IMR-90 (cell line): ENCODE measurements around the gene NAALAD2. TPM values are rescaled to one million over a fixed set of nuclear protein-coding genes. Genes with fewer than 3 reads are reported as not detected.

Source experiments
- ATAC-seq: fragments of 200-7000 bp; cut with Tn5 transposase; 2 replicates; pipeline ENCODE4 v1.9.1; 2020; ENCODE audit warnings: low read depth, mild to moderate bottlenecking, moderate library complexity
- BruUV-seq: library from RNA; stranded (reverse); fragments of 400-500 nt; replicated peaks from 2 replicates; lab custom pipeline; 2021; lab: Mats Ljungman, UMichigan
- CTCF ChIA-PET: fragments of 300-600 bp; formaldehyde crosslinking; extraction: SDS; loops from one replicate; lab custom pipeline; 2021; ENCODE audit warnings: antibody characterized with exemption; lab: Yijun Ruan, JAX
- POLR2A ChIA-PET: fragments of 300-600 bp; sonication (Branson Sonifier 250); formaldehyde crosslinking; loops from one replicate; lab custom pipeline; 2022; ENCODE audit warnings: antibody characterized with exemption; ENCODE audit not compliant: unreplicated experiment; lab: Charles Lee
- DNase-seq: peaks from one replicate; pipeline ENCODE4 v3.0.0; 2013
- H2AFZ ChIP-seq: replicated peaks from 2 replicates; pipeline ENCODE3; 2013; ENCODE audit warnings: low read length, mild to moderate bottlenecking; ENCODE audit not compliant: poor library complexity
- H2AK5ac ChIP-seq: 2 replicates; pipeline ENCODE4 v1.6.1; 2013; ENCODE audit warnings: low read depth, low read length, inconsistent platforms
- H2AK9ac ChIP-seq: replicated peaks from 2 replicates; pipeline ENCODE3; 2013; ENCODE audit warnings: mild to moderate bottlenecking, low read depth, low read length, moderate library complexity; ENCODE audit not compliant: poor library complexity
- H2BK120ac ChIP-seq: 2 replicates; pipeline ENCODE4 v1.6.1; 2013; ENCODE audit warnings: low read depth, low read length, inconsistent platforms
- H2BK15ac ChIP-seq: 3 replicates; pipeline ENCODE4 v1.6.1; 2013; ENCODE audit warnings: low read depth, low read length, inconsistent platforms
- H2BK20ac ChIP-seq: 2 replicates; pipeline ENCODE4 v1.6.1; 2013; ENCODE audit warnings: low read depth, mild to moderate bottlenecking, inconsistent platforms, low read length, moderate library complexity
- H2BK5ac ChIP-seq: 2 replicates; pipeline ENCODE4 v1.6.1; 2013; ENCODE audit warnings: mild to moderate bottlenecking, low read depth, low read length, inconsistent platforms; ENCODE audit not compliant: poor library complexity, severe bottlenecking
- H3K14ac ChIP-seq: replicated peaks from 2 replicates; pipeline ENCODE4 v1.6.1; 2013; ENCODE audit warnings: low read depth, low read length, inconsistent platforms
- H3K18ac ChIP-seq: 2 replicates; pipeline ENCODE4 v1.6.1; 2013; ENCODE audit warnings: low read depth, low read length, control low read depth
- H3K23ac ChIP-seq: 2 replicates; pipeline ENCODE4 v1.6.1; 2013; ENCODE audit warnings: low read depth, low read length, inconsistent platforms
- H3K27ac ChIP-seq: 2 replicates; pipeline ENCODE4 v1.5.1; 2013; ENCODE audit warnings: mild to moderate bottlenecking, control low read depth, low read length; ENCODE audit not compliant: insufficient read depth
- H3K27me3 ChIP-seq: 2 replicates; pipeline ENCODE4 v1.6.1; 2013; ENCODE audit warnings: low read length; ENCODE audit not compliant: control insufficient read depth, insufficient read depth
- H3K36me3 ChIP-seq: 2 replicates; pipeline ENCODE4 v1.6.1; 2013; ENCODE audit warnings: low read length, mixed read lengths; ENCODE audit not compliant: control insufficient read depth, insufficient read depth
- H3K4ac ChIP-seq: 2 replicates; pipeline ENCODE4 v1.6.1; 2013; ENCODE audit warnings: low read depth, low read length, inconsistent platforms
- H3K4me1 ChIP-seq: 2 replicates; pipeline ENCODE4 v1.6.1; 2013; ENCODE audit warnings: low read length, mixed read lengths; ENCODE audit not compliant: control insufficient read depth, insufficient read depth
- H3K4me2 ChIP-seq: 2 replicates; pipeline ENCODE4 v1.6.1; 2013; ENCODE audit warnings: low read depth, mild to moderate bottlenecking, control low read depth, low read length, moderate library complexity
- H3K4me3 ChIP-seq: 2 replicates; pipeline ENCODE4 v1.5.1; 2013; ENCODE audit warnings: low read depth, mild to moderate bottlenecking, control low read depth, low read length, moderate library complexity; ENCODE audit not compliant: insufficient read depth
- H3K56ac ChIP-seq: 2 replicates; pipeline ENCODE4 v1.6.1; 2013; ENCODE audit warnings: low read length, inconsistent platforms; ENCODE audit not compliant: insufficient read depth; ENCODE audit errors: extremely low read depth
- H3K79me1 ChIP-seq, 2 experiments: 2 replicates each; pipeline ENCODE4 v1.6.1; 2013; ENCODE audit warnings: low read length in 2 of 2, inconsistent platforms in 1 of 2, low read depth in 1 of 2
- H3K9ac ChIP-seq: 2 replicates; pipeline ENCODE4 v1.6.1; 2013; ENCODE audit warnings: low read depth, low read length, control low read depth
- H3K9me1 ChIP-seq: 2 replicates; pipeline ENCODE4 v1.6.1; 2013; ENCODE audit warnings: low read length, inconsistent platforms; ENCODE audit not compliant: insufficient read depth
- H3K9me3 ChIP-seq: 2 replicates; pipeline ENCODE4 v1.6.1; 2013; ENCODE audit warnings: low read length; ENCODE audit not compliant: control insufficient read depth, insufficient read depth
- H4K20me1 ChIP-seq: 2 replicates; pipeline ENCODE4 v1.6.1; 2013; ENCODE audit warnings: low read length, inconsistent platforms; ENCODE audit not compliant: insufficient read depth
- H4K5ac ChIP-seq: 2 replicates; pipeline ENCODE4 v1.6.1; 2013; ENCODE audit warnings: mild to moderate bottlenecking, low read depth, low read length, control low read depth
- H4K8ac ChIP-seq, 2 experiments: 2 replicates each; pipeline ENCODE4 v1.6.1; 2013; ENCODE audit warnings: low read depth in 2 of 2, low read length in 2 of 2, control low read depth in 1 of 2, inconsistent platforms in 1 of 2
- H4K91ac ChIP-seq: 2 replicates; pipeline ENCODE4 v1.6.1; 2013; ENCODE audit warnings: low read depth, low read length, inconsistent platforms; ENCODE audit not compliant: insufficient read depth
- BHLHE40 ChIP-seq: fragments of 150-350 bp; IDR thresholded peaks from 2 replicates; pipeline ENCODE4 v1.6.1; 2016; ENCODE audit warnings: mild to moderate bottlenecking, low read depth, low read length
- CEBPB ChIP-seq: IDR thresholded peaks from 2 replicates; pipeline ENCODE4 v1.6.1; 2012; ENCODE audit warnings: low read depth, low read length, improper control_type of control experiment
- CHD1 ChIP-seq: IDR thresholded peaks from 2 replicates; pipeline ENCODE4 v1.6.1; 2012; ENCODE audit warnings: low read depth, low read length, improper control_type of control experiment
- ELK1 ChIP-seq: fragments of 150-350 bp; IDR thresholded peaks from 2 replicates; pipeline ENCODE4 v1.6.1; 2016; ENCODE audit warnings: low read depth, mild to moderate bottlenecking, low read length, moderate library complexity, borderline replicate concordance
- FOS ChIP-seq: fragments of 150-350 bp; IDR thresholded peaks from 2 replicates; pipeline ENCODE4 v1.6.1; 2016; ENCODE audit warnings: low read depth, low read length
- MAFK ChIP-seq: IDR thresholded peaks from 2 replicates; pipeline ENCODE4 v1.6.1; 2012; ENCODE audit warnings: low read depth, low read length, improper control_type of control experiment
- MAZ ChIP-seq: IDR thresholded peaks from 2 replicates; pipeline ENCODE4 v1.6.1; 2012; ENCODE audit warnings: low read depth, mild to moderate bottlenecking, low read length, improper control_type of control experiment, moderate library complexity, borderline replicate concordance
- MXI1 ChIP-seq: IDR thresholded peaks from 2 replicates; pipeline ENCODE4 v1.6.1; 2012; ENCODE audit warnings: low read depth, mild to moderate bottlenecking, low read length, moderate library complexity, borderline replicate concordance
- NFE2L2 ChIP-seq: fragments of 150-350 bp; IDR thresholded peaks from 2 replicates; pipeline ENCODE4 v1.6.1; 2016; ENCODE audit warnings: low read depth, mild to moderate bottlenecking, low read length
- POLR2A ChIP-seq: IDR thresholded peaks from 2 replicates; pipeline ENCODE4 v1.6.1; 2012; ENCODE audit warnings: mild to moderate bottlenecking, low read depth, low read length
- RAD21 ChIP-seq: IDR thresholded peaks from 2 replicates; pipeline ENCODE4 v1.6.1; 2012; ENCODE audit warnings: low read length, improper control_type of control experiment
- RCOR1 ChIP-seq: IDR thresholded peaks from 2 replicates; pipeline ENCODE4 v1.6.1; 2012; ENCODE audit warnings: mild to moderate bottlenecking, low read length, improper control_type of control experiment; ENCODE audit not compliant: insufficient replicate concordance
- RFX5 ChIP-seq: IDR thresholded peaks from 2 replicates; pipeline ENCODE4 v1.8.0; 2012; ENCODE audit warnings: low read depth, mild to moderate bottlenecking, low read length, moderate library complexity
- SMC3 ChIP-seq: fragments of 150-350 bp; IDR thresholded peaks from 2 replicates; pipeline ENCODE4 v1.6.1; 2016; ENCODE audit warnings: low read depth, mild to moderate bottlenecking, antibody characterized with exemption, low read length, moderate library complexity
- WGBS, 2 experiments: methylation state at CpG; one replicate each; pipeline versions ENCODE4 v1.1.5 to v1.1.7; 2013; ENCODE audit warnings: missing lambda C conversion rate in 2 of 2; ENCODE audit not compliant: insufficient read length in 1 of 2; ENCODE audit errors: extremely low coverage in 2 of 2; 5-methylcytosine and 5-hydroxymethylcytosine counted together
- dilution Hi-C: fragments of 300-500 bp; cut with HindIII; formaldehyde crosslinking; loops from one replicate; pipeline ENCODE4 v1.14.3; 2018; ENCODE audit warnings: low sequenced_read_pairs; ENCODE audit not compliant: unreplicated experiment
- in situ Hi-C: fragments of 300-500 bp; cut with MboI; formaldehyde crosslinking; loops from 3 replicates; pipeline ENCODE4 v1.14.3; 2019; ENCODE audit warnings: low sequenced_read_pairs, inconsistent platforms, mixed read lengths
- intact Hi-C: fragments of 100-400 bp; cut with micrococcal nuclease; formaldehyde crosslinking; loops from 2 replicates; pipeline ENCODE4 v1.10.0; 2022
- polyA plus RNA-seq, 3 experiments: library from polyadenylated mRNA; depleted of rRNA; stranded (reverse); fragments of >200 nt; gene quantifications; 2 replicates each; pipeline ENCODE4 v1.2.3, GENCODE V29; 2012; ENCODE audit warnings: low replicate concordance in 1 of 3
- total RNA-seq: library from RNA; depleted of rRNA; stranded (reverse); fragments of >200 nt; gene quantifications from 2 replicates; pipeline ENCODE4 v1.2.3, GENCODE V29; 2012
- TF ChIP-seq, protein P1 (sequence below): fragments of 150-350 bp; IDR thresholded peaks from 2 replicates; pipeline ENCODE4 v1.6.1; 2017; ENCODE audit warnings: mild to moderate bottlenecking, antibody characterized with exemption, low read length, low read depth
- TF ChIP-seq, protein P2 (sequence below): conservative IDR thresholded peaks from 2 replicates; pipeline ENCODE4 v1.5.1; 2012; ENCODE audit warnings: mild to moderate bottlenecking, low read depth, low read length, improper control_type of control experiment

NAALAD2 gene
- total and polyA plus RNA-seq, 2 of the 4 experiments (the other 2 are of a cell fraction): under 0.01 to 0.09 TPM

DNA sequence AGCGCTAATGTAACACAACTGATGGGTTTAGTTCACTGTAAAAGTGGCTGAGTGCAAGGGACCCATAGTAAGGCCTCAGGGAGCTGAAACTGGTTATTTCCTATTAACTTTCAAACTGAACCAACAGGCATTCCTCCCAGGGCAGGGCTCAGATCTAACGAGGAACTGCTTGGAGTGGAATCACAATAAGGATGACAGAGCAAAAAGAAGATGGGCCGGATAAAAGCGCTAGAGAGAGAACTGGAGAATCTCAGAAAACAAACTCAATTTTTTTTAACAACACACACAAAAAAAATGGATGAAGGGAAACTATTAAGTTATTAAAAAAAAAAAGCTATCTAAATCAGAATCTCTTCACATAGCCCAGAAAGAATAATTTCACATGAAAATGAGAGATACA, 102.5 kb downstream of the NAALAD2 start:
- Histone ChIP-seq H2BK15ac (no peak overlapping the region), H3K56ac (no peak overlapping the region), H3K9me3 (no peaks in the 10 kb centered on the region), H3K4me1 (no peaks in the 10 kb centered on the region), H3K4ac (no peak overlapping the region), H3K79me1 (no peaks in the 10 kb centered on the region), H4K8ac (no peak overlapping the region), H3K4me3 (no peak overlapping the region), H2BK5ac (no peak overlapping the region), H4K5ac (no peak overlapping the region), H2AK9ac (no peak overlapping the region), H3K23ac (no peak overlapping the region), H2AFZ (no peak overlapping the region), H2BK20ac (no peak overlapping the region), H4K91ac (no peak overlapping the region), H2AK5ac (no peak overlapping the region), H3K4me2 (no peak overlapping the region), H3K36me3 (no peaks in the 10 kb centered on the region), H3K27ac (no peak overlapping the region), H3K27me3 (no peaks in the 10 kb centered on the region), H3K9me1 (no peaks in the 10 kb centered on the region), H4K20me1 (no peaks in the 10 kb centered on the region), H2BK120ac (no peak overlapping the region), H3K9ac (no peak overlapping the region), H3K14ac (no peak overlapping the region), H3K18ac (no peak overlapping the region)
- in situ Hi-C loops: no loop called here
- no peak for ATAC-seq
- dilution Hi-C loops: no loop called here
- DNase-seq: no peak
- ChIA-PET POLR2A (no interaction called here), CTCF (no interaction called here)
- no TSS peak for BruUV-seq
- no CpG with 5 or more reads among the region's 4 CpGs for WGBS, 2 experiments
- intact Hi-C loops: no loop called here
- TF ChIP-seq RAD21 (no peak), MAFK (no peak), RFX5 (no peak), CEBPB (no peak), BHLHE40 (no peak), MAZ (no peak), MXI1 (no peak), ELK1 (no peak), RCOR1 (no peak), POLR2A (no peak), CHD1 (no peak), FOS (no peak), NFE2L2 (no peak), SMC3 (no peak)
- TF ChIP-seq, protein P1, sequence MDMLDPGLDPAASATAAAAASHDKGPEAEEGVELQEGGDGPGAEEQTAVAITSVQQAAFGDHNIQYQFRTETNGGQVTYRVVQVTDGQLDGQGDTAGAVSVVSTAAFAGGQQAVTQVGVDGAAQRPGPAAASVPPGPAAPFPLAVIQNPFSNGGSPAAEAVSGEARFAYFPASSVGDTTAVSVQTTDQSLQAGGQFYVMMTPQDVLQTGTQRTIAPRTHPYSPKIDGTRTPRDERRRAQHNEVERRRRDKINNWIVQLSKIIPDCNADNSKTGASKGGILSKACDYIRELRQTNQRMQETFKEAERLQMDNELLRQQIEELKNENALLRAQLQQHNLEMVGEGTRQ: no peak
- TF ChIP-seq, protein P2, sequence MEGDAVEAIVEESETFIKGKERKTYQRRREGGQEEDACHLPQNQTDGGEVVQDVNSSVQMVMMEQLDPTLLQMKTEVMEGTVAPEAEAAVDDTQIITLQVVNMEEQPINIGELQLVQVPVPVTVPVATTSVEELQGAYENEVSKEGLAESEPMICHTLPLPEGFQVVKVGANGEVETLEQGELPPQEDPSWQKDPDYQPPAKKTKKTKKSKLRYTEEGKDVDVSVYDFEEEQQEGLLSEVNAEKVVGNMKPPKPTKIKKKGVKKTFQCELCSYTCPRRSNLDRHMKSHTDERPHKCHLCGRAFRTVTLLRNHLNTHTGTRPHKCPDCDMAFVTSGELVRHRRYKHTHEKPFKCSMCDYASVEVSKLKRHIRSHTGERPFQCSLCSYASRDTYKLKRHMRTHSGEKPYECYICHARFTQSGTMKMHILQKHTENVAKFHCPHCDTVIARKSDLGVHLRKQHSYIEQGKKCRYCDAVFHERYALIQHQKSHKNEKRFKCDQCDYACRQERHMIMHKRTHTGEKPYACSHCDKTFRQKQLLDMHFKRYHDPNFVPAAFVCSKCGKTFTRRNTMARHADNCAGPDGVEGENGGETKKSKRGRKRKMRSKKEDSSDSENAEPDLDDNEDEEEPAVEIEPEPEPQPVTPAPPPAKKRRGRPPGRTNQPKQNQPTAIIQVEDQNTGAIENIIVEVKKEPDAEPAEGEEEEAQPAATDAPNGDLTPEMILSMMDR: no peak
